Measurements from ENCODE around the gene RAB8B. TPM values are rescaled to one million over a fixed set of nuclear protein-coding genes. Genes with fewer than 3 reads are reported as not detected.
"Not testable (repeated sequence)": the region's sequence is repeated elsewhere in the genome, so short reads cannot be mapped to it uniquely, and the experiment has no call there.

Gene RAB8B
- total RNA-seq, 1 experiment from 2014 or later, result 16.0 TPM

DNA sequence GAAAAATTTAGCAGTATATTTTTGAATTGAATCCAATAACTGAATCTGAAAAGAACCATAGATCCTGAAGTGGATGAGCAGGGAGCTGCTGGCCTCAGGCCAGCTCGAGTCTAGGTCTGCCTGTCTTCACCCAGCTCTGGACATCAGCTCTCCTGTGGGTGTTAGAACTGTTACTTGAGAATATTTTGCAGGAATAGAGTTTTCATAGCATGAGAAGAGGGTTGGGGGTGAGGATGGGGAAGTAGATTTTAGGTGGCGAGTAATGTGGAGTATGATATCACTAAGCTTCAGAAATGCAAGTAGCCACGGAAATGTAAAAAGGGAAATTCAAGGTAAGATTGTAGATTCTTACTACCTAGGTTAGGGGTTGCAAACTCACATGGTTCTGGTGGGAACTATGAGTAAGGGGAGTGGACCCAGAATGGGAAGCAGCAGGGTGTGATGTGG, 6.2 kb downstream of the RAB8B start:
- DNase-seq, result no peak
- no peak overlapping the region for H3K4me3 ChIP-seq
- no peaks in the 10 kb centered on the region for H3K9me3 ChIP-seq
- H3K36me3 ChIP-seq, result no peaks in the 10 kb centered on the region
- no peaks in the 10 kb centered on the region for H3K27me3 ChIP-seq

DNA sequence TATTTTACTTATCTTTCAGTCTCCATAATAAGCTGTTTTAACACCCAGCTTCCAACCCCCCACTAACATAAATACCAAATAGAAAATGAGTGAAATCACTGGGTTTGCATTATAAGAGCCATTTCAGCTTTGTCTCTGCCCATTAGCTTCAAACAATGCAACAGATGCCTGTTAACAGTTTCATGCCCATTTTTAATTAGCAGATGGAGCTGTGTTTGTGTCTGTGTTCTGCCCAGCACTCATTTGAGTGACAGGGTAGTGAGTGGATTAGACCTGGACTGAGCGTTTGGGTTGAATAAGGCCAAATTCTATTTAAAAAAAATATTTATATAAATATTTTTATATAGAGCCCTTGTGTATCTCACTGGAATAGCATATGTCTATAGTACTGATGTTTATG, 7.4 kb downstream of the RAB8B start:
- Histone ChIP-seq H3K9me3 (no peaks in the 10 kb centered on the region), H3K4me3 (no peak overlapping the region), H3K36me3 (no peaks in the 10 kb centered on the region), H3K27me3 (no peaks in the 10 kb centered on the region)
- DNase-seq, result no peak

DNA sequence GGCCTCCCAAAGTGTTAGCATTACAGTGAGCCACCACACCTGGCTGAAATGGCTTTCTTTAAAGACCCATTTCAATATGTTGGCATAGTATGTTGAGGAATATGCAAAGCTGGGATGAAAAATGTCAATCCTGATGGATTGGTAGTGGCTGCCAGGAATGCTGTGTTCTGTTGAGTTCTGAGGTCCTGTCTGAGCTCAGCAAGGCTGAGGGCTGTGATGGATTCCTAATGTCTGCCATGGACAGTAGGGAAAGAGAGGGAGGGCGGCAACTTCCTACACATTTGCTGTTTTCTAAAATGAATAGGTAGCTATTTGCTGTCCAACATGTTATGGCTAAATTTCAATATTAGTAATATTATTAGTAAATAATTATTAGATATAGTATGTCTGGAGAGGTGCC, 8.2 kb downstream of the RAB8B start:
- DNase-seq, result no peak
- H3K27me3 ChIP-seq, result no peaks in the 10 kb centered on the region
- no peaks in the 10 kb centered on the region for H3K36me3 ChIP-seq
- no peaks in the 10 kb centered on the region for H3K9me3 ChIP-seq
- no peak overlapping the region for H3K4me3 ChIP-seq

DNA sequence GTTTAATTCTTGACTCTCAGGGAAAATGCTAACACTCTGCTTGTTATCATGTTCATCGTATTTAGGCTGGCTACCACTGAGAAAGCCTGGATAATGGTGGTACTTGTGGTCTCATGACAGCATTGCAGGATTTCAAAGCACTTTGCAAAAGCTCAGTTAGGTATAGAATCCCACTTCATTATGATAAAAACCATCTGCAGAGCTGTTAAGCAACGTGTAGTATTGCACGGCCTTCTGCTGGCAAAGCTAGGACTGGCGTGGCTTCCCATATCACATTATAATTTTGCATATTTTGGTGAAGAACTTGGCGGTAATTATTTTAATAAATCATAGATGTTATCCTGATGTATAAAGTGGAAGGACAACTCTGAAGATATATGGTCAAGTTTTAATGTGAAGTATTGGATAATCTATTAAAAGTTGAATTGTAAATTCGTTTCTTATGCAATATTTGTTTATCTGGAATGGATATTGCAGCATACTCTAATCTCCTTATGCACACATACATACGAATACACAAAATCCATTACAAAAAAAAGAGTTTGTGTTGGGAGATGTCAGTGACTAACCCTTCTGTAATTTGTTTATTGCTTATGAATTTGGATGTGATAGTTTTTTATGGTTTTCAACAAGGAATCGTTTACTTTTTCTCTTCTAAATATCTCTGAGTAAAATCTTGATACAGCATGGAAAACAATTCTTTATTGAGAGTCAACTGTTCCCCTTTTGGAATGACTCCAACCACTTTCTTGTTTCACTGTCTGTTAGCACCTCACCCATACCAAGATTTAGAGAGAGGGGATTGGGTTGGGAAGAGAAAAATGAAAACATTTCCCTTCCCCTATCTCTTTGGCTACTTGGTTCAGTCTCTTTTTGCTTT, 9.2 kb downstream of the RAB8B start:
- DNase-seq, result no peak
- no peak overlapping the region for H3K4me3 ChIP-seq

DNA sequence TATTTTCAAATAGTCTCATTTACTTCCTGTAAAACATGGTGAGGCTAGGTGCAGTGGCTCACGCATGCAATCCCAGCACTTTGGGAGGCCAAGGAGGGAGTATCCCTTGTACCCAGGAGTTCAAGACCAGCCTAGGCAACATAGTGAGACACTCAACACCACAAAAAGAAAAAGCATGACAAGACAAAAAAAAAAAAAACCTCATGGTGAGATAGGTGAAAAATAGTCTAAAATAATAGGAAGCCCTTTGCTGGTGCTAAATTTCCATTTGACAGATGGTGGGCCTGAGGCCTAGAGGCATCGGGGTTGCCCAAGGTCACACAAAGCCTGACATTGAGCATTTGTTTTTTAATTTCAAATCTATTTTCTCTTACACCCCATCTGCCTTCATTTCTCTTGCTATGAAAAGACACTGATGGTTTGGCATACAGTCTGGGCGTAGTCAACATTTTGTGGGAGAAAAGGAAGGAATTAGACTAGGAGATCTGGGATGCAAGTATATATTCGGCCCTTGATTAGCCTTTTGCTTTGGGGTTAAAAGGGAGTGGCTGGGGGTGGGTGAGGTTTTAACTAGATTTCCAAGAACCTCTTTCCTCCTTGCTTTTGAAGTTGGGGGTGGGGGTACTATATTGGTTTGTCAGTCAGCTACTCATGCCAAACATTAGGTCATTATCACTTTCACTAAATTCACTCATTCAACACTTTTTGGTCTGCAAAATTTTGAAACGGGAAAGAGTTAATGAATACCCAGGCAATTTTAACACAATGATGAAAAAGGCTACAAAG, 11.3 kb downstream of the RAB8B start:
- H3K27me3 ChIP-seq, result no peaks in the 10 kb centered on the region
- no peak for DNase-seq
- H3K36me3 ChIP-seq, result no peaks in the 10 kb centered on the region
- H3K9me3 ChIP-seq, result no peaks in the 10 kb centered on the region
- no peak overlapping the region for H3K4me3 ChIP-seq

More for the DNA sequence above, 9.2 kb downstream of the RAB8B start:
- no peaks in the 10 kb centered on the region for H3K36me3 ChIP-seq
- H3K9me3 ChIP-seq, result no peaks in the 10 kb centered on the region
- H3K27me3 ChIP-seq, result no peaks in the 10 kb centered on the region

DNA sequence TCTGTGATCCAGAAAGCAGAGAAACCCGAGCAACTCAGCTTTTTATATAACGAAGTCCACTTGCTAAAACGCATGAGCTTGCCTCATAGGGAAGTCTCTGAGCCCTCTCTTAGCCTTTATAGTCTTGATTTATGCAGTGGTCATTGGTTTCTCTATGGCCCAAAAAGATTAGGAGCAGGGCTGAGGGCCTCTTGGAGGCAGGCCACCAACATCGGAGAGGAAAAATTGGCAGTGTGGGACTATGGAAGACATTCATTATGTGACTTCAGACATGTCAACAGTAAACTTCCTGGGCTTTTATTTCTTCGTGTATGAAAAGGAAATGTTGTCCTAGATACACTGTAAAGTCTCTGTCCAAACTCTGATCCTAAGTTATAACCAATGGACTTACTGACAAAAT, 13.5 kb downstream of the RAB8B start:
- no peak overlapping the region for H3K4me3 ChIP-seq
- H3K9me3 ChIP-seq, result no peaks in the 10 kb centered on the region
- no peaks in the 10 kb centered on the region for H3K36me3 ChIP-seq
- no peaks in the 10 kb centered on the region for H3K27me3 ChIP-seq
- DNase-seq, result no peak

DNA sequence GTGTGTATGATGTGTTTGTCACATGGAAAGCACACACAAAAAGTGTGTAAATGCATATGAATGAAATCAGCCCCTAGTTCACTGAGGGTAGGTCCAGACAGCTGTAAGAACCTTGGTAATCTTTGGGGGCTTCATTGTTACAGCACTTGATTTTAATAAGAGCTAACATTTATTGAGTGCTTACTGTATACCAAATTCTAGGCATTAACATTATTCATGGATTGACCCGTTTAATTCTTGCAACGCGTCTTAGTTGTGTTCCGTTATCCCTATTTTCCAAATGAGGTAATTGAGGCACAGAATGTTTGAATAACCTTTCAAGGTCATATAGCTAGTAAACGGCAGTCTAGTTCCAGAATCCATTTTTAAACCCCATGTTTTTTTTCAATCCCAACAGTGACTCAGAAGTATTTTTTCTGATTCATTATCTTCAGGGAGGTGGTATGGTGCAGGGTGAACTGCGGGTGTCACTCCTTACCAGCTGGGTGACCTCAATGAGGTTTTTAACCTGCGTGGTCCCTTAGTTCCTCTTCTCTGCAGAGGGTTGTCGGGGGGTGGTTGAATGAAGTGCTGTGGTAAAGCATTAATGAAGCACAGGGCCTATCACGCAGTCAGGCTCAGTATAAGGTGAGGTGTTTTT, 14.2 kb downstream of the RAB8B start:
- DNase-seq, result no peak
- Histone ChIP-seq H3K27me3 (no peaks in the 10 kb centered on the region), H3K9me3 (no peaks in the 10 kb centered on the region), H3K4me3 (no peak overlapping the region), H3K36me3 (no peaks in the 10 kb centered on the region)

DNA sequence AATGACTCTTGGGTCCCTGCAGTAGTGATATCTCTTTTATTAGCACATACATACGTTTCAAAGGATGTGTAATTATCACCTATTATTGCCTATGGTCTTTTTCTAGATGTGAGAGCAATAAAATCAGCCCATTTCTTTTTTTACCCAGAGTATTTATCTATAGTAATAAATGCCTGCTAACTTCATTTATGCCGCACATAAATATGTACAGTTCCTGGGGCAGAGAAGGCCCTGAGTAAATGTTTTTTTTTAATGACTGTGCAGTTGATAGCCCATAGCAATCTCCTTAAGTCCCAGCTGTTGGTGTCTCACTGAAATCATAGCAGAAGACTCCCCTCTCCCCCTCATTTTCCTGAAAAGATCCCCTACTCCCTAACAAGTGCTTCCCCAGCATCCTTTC, 16.7 kb downstream of the RAB8B start:
- Histone ChIP-seq H3K4me3 (no peak overlapping the region), H3K27me3 (no peaks in the 10 kb centered on the region), H3K36me3 (no peaks in the 10 kb centered on the region), H3K9me3 (no peaks in the 10 kb centered on the region)
- no peak for DNase-seq

DNA sequence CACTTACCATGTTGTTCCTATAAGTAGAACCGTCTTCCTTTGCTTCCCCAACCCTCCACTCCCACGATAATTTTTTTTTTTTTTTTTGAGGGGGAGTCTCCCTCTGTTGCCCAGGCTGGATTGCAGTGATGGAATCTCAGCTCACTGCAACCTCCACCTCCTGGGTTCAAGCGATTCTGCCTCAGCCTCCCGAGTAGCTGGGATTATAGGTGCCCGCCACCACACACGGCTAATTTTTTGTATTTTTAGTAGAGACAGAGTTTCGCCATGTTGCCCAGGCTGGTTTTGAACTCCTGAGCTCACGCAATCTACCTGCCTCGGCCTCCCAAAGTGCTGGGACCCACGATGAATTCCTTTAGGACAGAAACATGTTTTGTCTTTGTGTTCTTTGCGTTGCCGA, 19.4 kb downstream of the RAB8B start:
- H3K36me3 ChIP-seq, H3K4me3 ChIP-seq, H3K27me3 ChIP-seq, H3K9me3 ChIP-seq, DNase-seq: not testable (repeated sequence)

DNA sequence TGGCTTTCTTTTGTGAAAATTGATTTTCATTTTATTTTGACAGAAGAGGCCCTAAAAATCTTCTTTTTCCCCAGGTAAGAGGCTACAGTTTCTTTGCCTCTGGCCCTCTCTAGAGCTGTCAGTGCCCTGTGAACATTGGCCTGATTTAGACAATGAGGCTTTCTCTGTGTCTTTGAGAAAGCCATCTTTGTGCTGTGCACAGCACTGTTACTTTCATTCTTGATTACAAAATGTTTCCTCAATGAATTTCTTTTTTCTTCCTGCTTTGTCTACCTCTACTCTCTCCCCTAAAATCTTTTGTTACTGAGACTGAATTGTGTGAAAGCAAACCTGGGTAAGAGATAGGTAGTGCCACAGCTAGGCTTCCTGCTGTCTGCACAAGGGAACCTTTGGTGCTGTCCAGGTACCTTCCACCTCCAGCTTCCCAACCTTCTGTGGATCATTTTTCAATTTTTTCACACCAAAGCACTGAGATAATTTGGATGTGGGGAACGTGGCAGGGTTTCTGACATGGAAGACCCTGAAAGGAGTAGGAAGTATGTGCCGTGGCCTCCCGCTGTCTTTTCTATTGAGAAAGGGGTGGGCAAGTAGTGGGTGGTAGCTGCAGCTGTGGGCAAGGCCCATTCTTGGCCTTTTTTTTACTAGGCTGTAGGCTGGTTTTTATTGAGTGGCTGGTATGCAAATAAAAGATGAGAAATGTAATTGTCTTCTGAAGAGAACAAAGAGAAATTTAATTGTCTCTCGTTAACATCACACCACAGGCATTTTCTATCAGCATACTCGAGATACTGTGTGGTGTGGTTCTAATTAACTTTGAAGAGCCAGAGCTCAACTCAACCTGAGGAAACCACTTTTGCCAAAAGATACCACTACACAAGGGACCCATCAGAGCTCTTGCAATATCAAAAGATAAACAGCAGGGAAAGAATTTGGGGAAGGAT, 21.0 kb downstream of the RAB8B start:
- no peaks in the 10 kb centered on the region for H3K27me3 ChIP-seq
- no peak overlapping the region for H3K4me3 ChIP-seq
- no peaks in the 10 kb centered on the region for H3K9me3 ChIP-seq
- H3K36me3 ChIP-seq, result no peaks in the 10 kb centered on the region
- no peak for DNase-seq

DNA sequence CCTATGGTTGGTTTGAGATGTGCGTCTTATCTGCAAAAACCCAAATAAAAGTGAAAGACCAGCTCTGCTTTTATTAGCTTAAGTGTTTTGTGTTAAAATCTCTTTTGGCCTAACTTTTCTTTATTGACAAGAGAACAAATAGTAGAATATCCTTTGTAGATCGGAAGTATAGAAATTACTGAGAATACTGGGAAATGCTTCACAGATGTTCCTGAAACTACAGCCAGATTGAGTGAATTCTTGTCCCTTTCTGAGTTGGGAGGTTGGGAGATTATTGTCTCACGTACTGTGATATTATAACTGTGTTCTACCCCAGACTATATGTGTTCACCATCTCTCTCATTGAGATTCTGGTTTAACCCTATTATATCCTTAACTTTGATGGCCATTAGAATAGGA, 21.7 kb downstream of the RAB8B start:
- no peak for DNase-seq
- Histone ChIP-seq H3K9me3 (no peaks in the 10 kb centered on the region), H3K27me3 (no peaks in the 10 kb centered on the region), H3K4me3 (no peak overlapping the region), H3K36me3 (no peaks in the 10 kb centered on the region)

DNA sequence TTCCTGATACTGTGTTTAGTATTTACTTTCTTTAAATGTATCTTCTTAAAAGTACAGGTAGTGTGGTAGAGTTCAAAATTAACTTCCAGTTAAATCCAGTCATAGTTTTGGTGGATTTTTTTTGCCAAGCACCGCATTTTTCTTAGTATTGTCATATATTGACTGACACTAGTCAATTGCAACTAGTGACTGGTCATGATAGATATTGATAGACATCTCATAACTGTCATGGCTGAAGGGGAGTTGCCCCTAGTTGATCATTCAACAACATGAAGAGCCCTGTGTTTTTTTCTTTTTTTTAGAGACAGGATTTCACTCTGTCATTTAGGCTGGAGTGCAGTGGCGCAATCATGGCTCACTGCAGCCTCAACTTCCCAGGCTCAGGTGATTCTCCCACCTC, 22.1 kb downstream of the RAB8B start:
- Histone ChIP-seq H3K27me3 (no peaks in the 10 kb centered on the region), H3K36me3 (no peaks in the 10 kb centered on the region), H3K4me3 (no peak overlapping the region), H3K9me3 (no peaks in the 10 kb centered on the region)
- DNase-seq, result no peak

DNA sequence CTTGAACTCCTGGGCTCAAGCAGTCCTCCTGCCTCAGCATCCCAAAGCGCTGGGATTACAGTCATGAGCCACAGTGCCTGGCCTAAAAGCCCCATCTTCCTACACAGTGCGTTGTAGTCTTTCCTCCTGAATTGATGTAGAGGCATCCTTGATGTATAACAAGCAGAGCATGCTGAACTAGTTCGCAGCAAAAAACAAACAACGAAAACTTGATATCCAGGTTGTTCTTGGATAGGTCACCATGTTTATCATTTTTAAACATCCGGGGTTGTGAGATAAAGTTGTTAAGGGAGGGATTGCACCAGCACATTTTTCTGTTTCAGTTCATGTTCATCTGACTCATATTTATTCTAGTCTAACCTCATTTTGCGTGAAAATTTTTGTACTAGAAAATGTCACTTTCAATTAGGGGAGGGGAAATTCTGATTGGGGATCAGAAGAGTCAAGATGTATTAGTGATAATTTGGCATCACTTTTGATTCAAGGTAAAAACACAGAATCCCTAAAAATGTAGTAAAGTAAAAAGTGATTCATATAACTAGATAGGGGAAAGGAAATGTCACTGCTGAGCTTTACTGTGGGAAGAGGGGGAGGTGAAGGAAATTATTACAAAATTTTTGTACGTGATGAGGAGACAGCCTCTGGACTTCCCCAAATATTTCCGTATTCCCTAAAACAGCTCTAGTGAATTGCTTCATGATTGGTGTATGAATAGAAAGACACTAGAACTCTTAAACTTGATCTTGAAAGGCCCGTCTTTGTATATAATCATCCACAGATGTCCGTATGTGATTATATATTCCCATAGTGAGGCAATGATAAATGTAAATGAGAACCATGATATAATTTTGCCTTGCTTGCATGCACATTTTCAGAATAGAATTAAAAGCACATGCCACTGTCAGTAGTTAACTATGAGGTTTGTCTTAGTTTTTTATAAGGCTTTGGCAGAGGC, 22.9 kb downstream of the RAB8B start:
- DNase-seq, result no peak
- Histone ChIP-seq H3K36me3 (no peaks in the 10 kb centered on the region), H3K9me3 (no peaks in the 10 kb centered on the region), H3K27me3 (no peaks in the 10 kb centered on the region), H3K4me3 (no peak overlapping the region)

DNA sequence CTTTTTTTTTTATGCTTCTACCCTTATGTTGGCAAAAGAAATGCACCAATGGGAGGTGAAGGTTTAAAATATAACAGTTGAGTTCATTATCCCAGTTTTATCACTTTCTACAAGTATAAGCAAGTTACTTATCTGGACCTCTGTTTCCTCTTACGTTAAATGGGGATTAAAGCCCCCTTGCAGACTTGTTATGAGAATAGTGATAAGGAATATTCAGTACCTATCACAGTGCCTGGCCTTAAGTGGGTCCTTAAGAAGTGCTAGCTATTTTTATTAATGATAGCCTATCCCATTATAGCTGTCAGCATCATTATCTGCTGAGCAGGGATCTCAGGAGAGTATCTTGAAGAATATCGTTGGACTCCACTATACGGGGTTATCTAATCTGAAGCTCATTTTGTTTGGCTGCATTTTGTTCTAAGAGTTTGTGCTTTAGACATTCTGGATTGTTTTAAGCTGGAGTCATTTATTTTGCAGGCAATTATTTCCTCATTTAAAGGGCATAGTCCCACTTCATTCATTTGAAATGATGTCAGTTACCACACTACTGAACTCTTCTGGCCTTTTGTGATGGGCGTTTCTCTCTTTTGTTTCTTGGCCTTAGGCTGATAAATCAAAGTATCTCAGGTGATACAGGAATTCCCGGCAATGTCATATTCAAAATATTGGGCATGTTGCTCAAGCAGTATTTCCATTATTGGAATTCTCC, 28.8 kb downstream of the RAB8B start:
- H3K27me3 ChIP-seq, result no peaks in the 10 kb centered on the region
- no peaks in the 10 kb centered on the region for H3K9me3 ChIP-seq
- H3K36me3 ChIP-seq, result no peaks in the 10 kb centered on the region
- H3K4me3 ChIP-seq, result no peak overlapping the region
- no peak for DNase-seq

DNA sequence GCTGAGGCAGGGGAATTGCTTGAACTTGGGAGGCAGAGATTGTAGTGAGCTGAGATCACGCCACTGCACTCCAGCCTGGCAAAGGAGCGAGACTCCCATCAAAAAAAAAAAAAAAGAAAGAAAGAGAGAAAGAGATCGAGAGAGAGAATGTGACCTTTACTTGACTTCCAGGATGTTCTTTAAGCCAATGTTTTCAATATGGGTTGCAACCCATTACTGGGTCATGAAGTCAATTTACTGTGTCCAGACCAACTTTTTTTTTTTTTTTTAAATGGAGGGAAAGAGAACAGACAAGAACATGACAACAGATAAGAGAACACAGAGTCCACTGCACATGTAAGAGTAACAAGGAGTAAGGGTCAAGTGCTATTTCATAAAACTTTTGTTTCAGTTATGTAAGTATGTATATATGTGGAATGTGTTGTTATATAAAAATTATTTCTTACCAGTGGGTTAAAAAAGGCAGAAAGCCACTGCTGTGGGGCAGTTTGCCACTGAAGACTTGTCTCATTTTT, 29.8 kb downstream of the RAB8B start:
- no peak for DNase-seq
- H3K4me3 ChIP-seq, result no peak overlapping the region
- H3K27me3 ChIP-seq, result no peaks in the 10 kb centered on the region
- no peaks in the 10 kb centered on the region for H3K36me3 ChIP-seq
- no peaks in the 10 kb centered on the region for H3K9me3 ChIP-seq
